GM23248 (cell line): ENCODE data around the gene SRCIN1. TPM values are rescaled to one million over a fixed set of nuclear protein-coding genes. Genes with fewer than 3 reads are reported as not detected.
A peak's percentile ranks its signal among the peaks of the same experiment; 100 is the strongest.

Experiments used
- DNase-seq: peaks from one replicate; pipeline ENCODE4 v3.0.0-alpha.2; 2015
- H2AFZ ChIP-seq: fragments of 200-600 bp; sonication (generic); 2 replicates; pipeline ENCODE4 v1.6.1; 2016; ENCODE audit warnings: antibody characterized with exemption
- H3F3A ChIP-seq: fragments of 200-600 bp; sonication (generic); 2 replicates; pipeline ENCODE4 v1.6.1; 2016; ENCODE audit warnings: mild to moderate bottlenecking, antibody characterized with exemption, mixed run types; ENCODE audit not compliant: insufficient read depth
- H3K27ac ChIP-seq: fragments of 200-600 bp; sonication (generic); 2 replicates; pipeline ENCODE4 v1.5.1; 2016; ENCODE audit warnings: mild to moderate bottlenecking
- H3K27me3 ChIP-seq: fragments of 200-600 bp; sonication (generic); replicated peaks from 2 replicates; pipeline ENCODE4 v1.6.1; 2016; ENCODE audit warnings: mild to moderate bottlenecking; ENCODE audit not compliant: insufficient read depth
- H3K36me3 ChIP-seq: fragments of 200-600 bp; sonication (generic); 2 replicates; pipeline ENCODE4 v1.6.1; 2016; ENCODE audit warnings: low read depth, mild to moderate bottlenecking
- H3K4me1 ChIP-seq: fragments of 200-600 bp; sonication (generic); 2 replicates; pipeline ENCODE4 v1.6.1; 2016; ENCODE audit warnings: mild to moderate bottlenecking; ENCODE audit not compliant: insufficient read depth
- H3K4me2 ChIP-seq: fragments of 200-600 bp; sonication (generic); one replicate; pipeline ENCODE4 v1.6.1; 2016; ENCODE audit warnings: mild to moderate bottlenecking; ENCODE audit not compliant: unreplicated experiment
- H3K4me3 ChIP-seq: fragments of 200-600 bp; sonication (generic); 2 replicates; pipeline ENCODE4 v1.5.1; 2016; ENCODE audit warnings: mild to moderate bottlenecking
- H3K79me2 ChIP-seq: fragments of 200-600 bp; sonication (generic); 2 replicates; pipeline ENCODE4 v1.6.1; 2016; ENCODE audit warnings: mild to moderate bottlenecking; ENCODE audit not compliant: insufficient read depth
- H3K9ac ChIP-seq: fragments of 200-600 bp; sonication (generic); 2 replicates; pipeline ENCODE4 v1.6.1; 2016; ENCODE audit warnings: mild to moderate bottlenecking
- H3K9me2 ChIP-seq: fragments of 200-600 bp; sonication (generic); 2 replicates; pipeline ENCODE4 v1.6.1; 2016; ENCODE audit warnings: mixed run types, mild to moderate bottlenecking, moderate library complexity; ENCODE audit not compliant: insufficient read depth
- H3K9me3 ChIP-seq: fragments of 200-600 bp; sonication (generic); one replicate; pipeline ENCODE4 v1.6.1; 2017; ENCODE audit warnings: low read depth
- H4K20me1 ChIP-seq: fragments of 200-600 bp; sonication (generic); 2 replicates; pipeline ENCODE4 v1.6.0; 2016; ENCODE audit not compliant: insufficient read depth
- EZH2 ChIP-seq: fragments of 200-600 bp; sonication (generic); IDR thresholded peaks from 2 replicates; pipeline ENCODE4 v1.6.1; 2018; ENCODE audit warnings: antibody characterized with exemption, mild to moderate bottlenecking; ENCODE audit not compliant: insufficient read depth, poor library complexity, severe bottlenecking
- EZH2phosphoT487 ChIP-seq: fragments of 200-600 bp; sonication (generic); IDR thresholded peaks from 2 replicates; pipeline ENCODE4 v1.6.1; 2018; ENCODE audit warnings: antibody characterized with exemption, moderate library complexity, mild to moderate bottlenecking, low read depth; ENCODE audit not compliant: insufficient read depth
- WGBS, 2 experiments: methylation state at CpG; one replicate each; pipeline ENCODE4 v1.1.6; 2015 to 2017; ENCODE audit warnings: low lambda C conversion rate in 2 of 2, low coverage in 1 of 2; ENCODE audit errors: missing lambda C conversion rate in 2 of 2; 5-methylcytosine and 5-hydroxymethylcytosine counted together
- in situ Hi-C: fragments of 300-500 bp; cut with MboI; formaldehyde crosslinking; loops from 2 replicates; pipeline ENCODE4 v1.15.0; 2020
- polyA plus RNA-seq: library from polyadenylated mRNA; unstranded; fragments of >200 nt; fragmentation: Nextera tagmentation; extraction: Ambion mirVana; gene quantifications from 2 replicates; pipeline ENCODE4 v1.2.1, GENCODE V29; 2016
- total RNA-seq: library from RNA; depleted of rRNA; stranded (reverse); fragments of >200 nt; shearing (Covaris generic); gene quantifications from 2 replicates; pipeline ENCODE4 v1.2.3, GENCODE V29; 2014

Gene SRCIN1
- total and polyA plus RNA-seq, 2 experiments from 2014 or later: not detected

DNA sequence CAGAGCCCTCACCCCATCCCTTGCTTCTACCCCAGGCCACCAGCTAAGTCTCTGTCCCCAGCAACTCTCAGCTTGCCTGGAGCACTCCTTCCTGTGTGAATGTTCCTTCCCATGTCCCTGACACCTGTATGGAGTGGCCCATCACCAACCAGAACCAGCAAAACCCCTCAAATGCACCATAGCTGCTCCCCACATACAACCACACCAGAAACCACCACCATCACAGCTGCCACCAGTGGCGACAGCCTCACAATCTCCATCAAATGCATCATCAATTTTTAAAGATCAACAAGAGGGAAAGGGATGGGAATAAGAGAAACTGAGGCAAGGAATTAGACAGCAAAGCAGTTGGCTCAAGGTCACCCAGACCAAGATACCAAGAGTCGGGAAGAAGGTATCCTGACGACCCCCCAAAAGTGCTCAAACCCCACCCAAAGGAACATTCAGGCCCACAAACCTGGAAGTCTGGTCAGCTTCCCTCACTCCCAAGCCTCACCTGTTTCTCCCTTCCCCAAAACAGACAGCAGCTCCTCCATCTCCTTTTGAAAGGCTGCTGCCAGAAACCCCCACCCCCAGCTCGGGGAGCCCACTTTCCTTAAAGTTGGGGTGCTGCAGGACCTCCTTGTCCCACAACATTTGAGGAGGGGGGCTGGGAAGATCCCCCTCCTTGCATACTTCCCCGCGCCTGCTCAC, 1.8 kb downstream of the SRCIN1 start:
- Histone ChIP-seq H3K27me3 (peaks cover 31% of the 10 kb centered on the region), H4K20me1 (no peaks in the 10 kb centered on the region), H3K9me2 (no peaks in the 10 kb centered on the region), H3F3A (no peaks in the 10 kb centered on the region), H3K4me3 (no peak overlapping the region), H2AFZ (no peak overlapping the region), H3K27ac (no peak overlapping the region), H3K9ac (no peak overlapping the region), H3K36me3 (no peaks in the 10 kb centered on the region), H3K9me3 (no peaks in the 10 kb centered on the region), H3K79me2 (no peaks in the 10 kb centered on the region), H3K4me1 (no peaks in the 10 kb centered on the region), H3K4me2 (no peak overlapping the region)
- TF ChIP-seq EZH2 (peak; percentile 38), EZH2phosphoT487 (no peak)
- DNase-seq: no peak
- in situ Hi-C loops: no loop called here
- 56% methylated on average over 6 of the region's 6 CpGs for WGBS, 2 experiments

DNA sequence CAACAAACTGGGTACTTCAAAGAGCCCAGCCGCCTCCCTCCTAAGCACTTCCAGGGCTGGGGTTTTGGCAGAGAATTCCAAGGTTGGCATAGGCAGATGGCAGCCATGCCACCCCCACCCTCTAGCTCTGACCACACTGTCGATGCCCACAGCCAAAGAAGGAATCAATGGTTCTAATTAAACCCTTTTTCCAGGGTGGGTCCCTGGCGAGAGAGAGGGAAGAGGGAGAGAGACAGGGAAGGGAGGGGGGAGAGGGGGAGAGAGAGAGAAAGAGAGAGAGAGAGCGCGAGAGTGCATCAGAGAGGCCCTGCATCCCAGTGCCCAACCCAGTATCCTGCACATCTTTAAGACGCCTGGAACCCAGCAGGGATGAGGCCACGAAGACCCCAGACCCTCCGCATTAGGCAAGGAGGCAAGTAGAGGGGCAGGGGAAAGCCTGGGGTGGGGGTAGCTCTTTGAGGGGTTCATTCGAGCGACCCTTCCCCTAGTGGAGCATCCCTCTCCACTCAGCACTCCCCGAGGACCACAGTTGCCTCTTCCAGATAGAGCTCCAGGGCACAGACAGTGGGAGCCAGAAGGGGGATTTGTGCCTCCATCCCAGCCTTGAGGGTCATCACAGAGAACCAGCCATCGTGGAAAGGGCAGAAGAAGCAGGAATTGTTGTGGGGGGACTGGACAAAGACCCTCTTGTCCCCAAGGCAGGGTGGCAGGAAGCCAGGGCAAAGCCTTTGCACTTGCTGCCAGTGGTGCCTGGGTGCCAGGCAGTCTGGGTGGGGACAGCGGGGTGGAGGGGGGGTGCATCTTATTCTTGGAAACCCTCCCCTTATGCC, 2.6 kb downstream of the SRCIN1 start:
- in situ Hi-C loops: no loop called here
- no peaks in the 10 kb centered on the region for H3K36me3 ChIP-seq
- H2AFZ ChIP-seq: no peak overlapping the region
- no peaks in the 10 kb centered on the region for H3F3A ChIP-seq
- H3K4me3 ChIP-seq: no peak overlapping the region
- no peak overlapping the region for H3K9ac ChIP-seq
- H3K9me3 ChIP-seq: no peaks in the 10 kb centered on the region
- H3K27me3 ChIP-seq: peaks cover 31% of the 10 kb centered on the region
- no peaks in the 10 kb centered on the region for H3K4me1 ChIP-seq
- H4K20me1 ChIP-seq: no peaks in the 10 kb centered on the region
- H3K79me2 ChIP-seq: no peaks in the 10 kb centered on the region
- H3K27ac ChIP-seq: no peak overlapping the region
- no peak overlapping the region for H3K4me2 ChIP-seq
- no peak for DNase-seq
- 16 to 19% methylated on average over 11 to 13 of the region's 13 CpGs for WGBS, 2 experiments
- no peak for TF ChIP-seq EZH2phosphoT487
- no peak for TF ChIP-seq EZH2
- no peaks in the 10 kb centered on the region for H3K9me2 ChIP-seq

DNA sequence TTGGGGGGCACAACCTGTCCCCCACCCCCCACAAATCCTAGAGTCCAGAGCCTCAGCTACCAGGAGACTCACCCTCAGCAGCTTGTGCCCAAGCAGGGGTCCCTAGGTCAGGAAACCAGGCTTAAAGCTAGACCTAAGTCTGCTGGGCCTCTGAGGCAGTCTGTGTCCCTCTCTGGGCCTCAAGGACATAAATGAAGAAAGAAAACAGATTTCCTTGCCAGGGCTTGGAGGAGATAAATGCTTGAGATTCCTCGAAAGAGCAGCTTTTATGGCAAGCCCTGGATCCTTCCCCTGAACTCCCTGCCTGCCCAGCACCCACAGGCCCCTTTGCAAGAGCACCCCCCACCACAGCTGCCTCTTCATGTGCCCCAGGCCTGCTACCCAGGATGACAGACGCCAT, 3.3 kb downstream of the SRCIN1 start:
- Histone ChIP-seq H3K4me2 (no peak overlapping the region), H2AFZ (no peak overlapping the region), H3K9me2 (no peaks in the 10 kb centered on the region), H4K20me1 (no peaks in the 10 kb centered on the region), H3K79me2 (no peaks in the 10 kb centered on the region), H3K4me1 (no peaks in the 10 kb centered on the region), H3K9me3 (no peaks in the 10 kb centered on the region), H3K9ac (no peak overlapping the region), H3K27ac (no peak overlapping the region), H3K36me3 (no peaks in the 10 kb centered on the region), H3K27me3 (peaks cover 30% of the 10 kb centered on the region), H3F3A (no peaks in the 10 kb centered on the region), H3K4me3 (no peak overlapping the region)
- TF ChIP-seq EZH2: no peak
- TF ChIP-seq EZH2phosphoT487: no peak
- peak; percentile 37 for DNase-seq
- in situ Hi-C loops: no loop called here
- WGBS, 2 experiments: 0 to 5% methylated on average over 2 of the region's 2 CpGs

DNA sequence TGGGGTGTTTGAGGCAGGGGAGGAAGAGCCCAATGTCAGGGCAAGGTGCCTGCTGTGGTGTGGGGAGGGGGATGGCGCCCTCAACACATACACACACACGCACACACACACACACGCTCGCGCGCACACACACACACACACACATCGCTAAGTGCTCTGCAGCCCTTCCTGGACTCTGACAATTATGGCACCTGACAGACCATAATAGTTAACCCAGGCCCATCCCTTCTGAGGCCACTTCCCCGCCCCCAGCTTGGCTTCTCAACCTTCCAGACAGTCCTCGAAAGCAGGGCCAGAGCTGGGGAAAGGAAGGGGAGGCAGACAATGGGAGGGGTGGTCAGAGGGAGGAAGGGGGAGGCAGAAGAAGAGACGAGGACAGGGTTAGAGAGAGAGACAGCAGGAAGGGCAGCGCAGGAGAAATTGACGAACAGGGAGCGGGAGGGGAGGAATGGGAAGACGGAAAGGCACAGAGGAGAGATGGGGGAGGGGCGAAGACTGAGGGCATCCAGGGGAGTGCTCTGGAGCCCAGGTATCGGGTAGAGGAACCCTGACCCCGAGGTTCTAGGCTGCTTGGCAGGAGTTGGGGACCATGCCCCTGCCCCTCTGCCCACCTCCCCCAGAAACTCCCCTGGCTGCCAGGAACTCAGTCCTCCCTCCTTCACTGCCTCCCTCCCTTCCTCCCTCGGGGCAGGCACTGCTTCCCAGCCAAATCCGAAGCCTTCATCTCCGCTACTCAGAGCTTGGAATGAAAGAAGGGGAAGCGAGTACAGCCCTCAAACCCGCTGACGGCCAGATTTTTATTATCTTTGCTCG, 4.0 kb downstream of the SRCIN1 start:
- H3K4me1 ChIP-seq: no peaks in the 10 kb centered on the region
- no peak overlapping the region for H3K27ac ChIP-seq
- H3K79me2 ChIP-seq: no peaks in the 10 kb centered on the region
- peaks cover 32% of the 10 kb centered on the region for H3K27me3 ChIP-seq
- H3K9ac ChIP-seq: no peak overlapping the region
- H3K36me3 ChIP-seq: no peaks in the 10 kb centered on the region
- WGBS, 2 experiments: 9 to 30% methylated on average over 13 to 24 of the region's 24 CpGs
- H3K4me3 ChIP-seq: no peak overlapping the region
- H4K20me1 ChIP-seq: no peaks in the 10 kb centered on the region
- H3F3A ChIP-seq: no peaks in the 10 kb centered on the region
- no peak for DNase-seq
- in situ Hi-C loops: no loop called here
- TF ChIP-seq EZH2: no peak
- no peak for TF ChIP-seq EZH2phosphoT487
- no peaks in the 10 kb centered on the region for H3K9me3 ChIP-seq
- H2AFZ ChIP-seq: no peak overlapping the region
- H3K4me2 ChIP-seq: no peak overlapping the region
- H3K9me2 ChIP-seq: no peaks in the 10 kb centered on the region
